H9 (cell line): ENCODE results near the gene FAM114A1. TPM values are rescaled to one million over a fixed set of nuclear protein-coding genes. Genes with fewer than 3 reads are reported as not detected.

Experiments
- DNase-seq: peaks from one replicate; pipeline ENCODE4 v3.0.0-alpha.2; 2017
- H2AFZ ChIP-seq: one replicate; pipeline ENCODE4 v1.6.1; 2013; ENCODE audit warnings: mild to moderate bottlenecking, low read length, control low read depth, moderate library complexity
- H2AK5ac ChIP-seq: 2 replicates; pipeline ENCODE4 v1.6.1; 2013; ENCODE audit warnings: low read length, control low read depth, mixed read lengths; ENCODE audit not compliant: insufficient read length
- H2BK120ac ChIP-seq: one replicate; pipeline ENCODE4 v1.6.1; 2013; ENCODE audit warnings: low read depth, mild to moderate bottlenecking, low read length, control low read depth, inconsistent platforms; ENCODE audit not compliant: poor library complexity, severe bottlenecking
- H2BK12ac ChIP-seq: 2 replicates; pipeline ENCODE4 v1.6.1; 2013; ENCODE audit warnings: low read length, control low read depth, mixed read lengths, low read depth; ENCODE audit not compliant: insufficient read length
- H2BK15ac ChIP-seq: 2 replicates; pipeline ENCODE4 v1.6.1; 2013; ENCODE audit warnings: low read depth, low read length, control low read depth
- H2BK20ac ChIP-seq: one replicate; pipeline ENCODE4 v1.6.1; 2013; ENCODE audit warnings: low read depth, mild to moderate bottlenecking, low read length, control low read depth, inconsistent platforms; ENCODE audit not compliant: poor library complexity, severe bottlenecking
- H2BK5ac ChIP-seq: 2 replicates; pipeline ENCODE4 v1.6.1; 2013; ENCODE audit warnings: low read length, control low read depth, mixed read lengths; ENCODE audit not compliant: insufficient read length
- H3K14ac ChIP-seq: 2 replicates; pipeline ENCODE4 v1.6.1; 2013; ENCODE audit warnings: low read length, control low read depth; ENCODE audit not compliant: insufficient read depth
- H3K18ac ChIP-seq: 2 replicates; pipeline ENCODE4 v1.6.1; 2013; ENCODE audit warnings: low read depth, mild to moderate bottlenecking, mixed read lengths, low read length, control low read depth; ENCODE audit not compliant: insufficient read length
- H3K23ac ChIP-seq: 2 replicates; pipeline ENCODE4 v1.6.1; 2013; ENCODE audit warnings: low read length, control low read depth, mixed read lengths, low read depth; ENCODE audit not compliant: insufficient read length
- H3K23me2 ChIP-seq: 2 replicates; pipeline ENCODE4 v1.6.1; 2013; ENCODE audit warnings: low read depth, mild to moderate bottlenecking, mixed read lengths, low read length, control low read depth; ENCODE audit not compliant: insufficient read length, poor library complexity, severe bottlenecking
- H3K27ac ChIP-seq: 2 replicates; pipeline ENCODE4 v1.5.1; 2013; ENCODE audit warnings: low read length, control low read depth, mixed read lengths, low read depth; ENCODE audit not compliant: insufficient read length
- H3K27me3 ChIP-seq: 2 replicates; pipeline ENCODE4 v1.6.1; 2013; ENCODE audit warnings: low read length, control low read depth, inconsistent platforms; ENCODE audit not compliant: insufficient read depth
- H3K4ac ChIP-seq: 2 replicates; pipeline ENCODE4 v1.6.1; 2013; ENCODE audit warnings: low read depth, mild to moderate bottlenecking, control low read depth, inconsistent platforms, low read length, moderate library complexity
- H3K4me1 ChIP-seq: 2 replicates; pipeline ENCODE4 v1.6.1; 2013; ENCODE audit warnings: low read length, control low read depth, inconsistent platforms; ENCODE audit not compliant: insufficient read depth
- H3K4me2 ChIP-seq: 2 replicates; pipeline ENCODE4 v1.6.1; 2013; ENCODE audit warnings: low read length, control low read depth, mixed read lengths; ENCODE audit not compliant: insufficient read length, insufficient read depth
- H3K56ac ChIP-seq: 2 replicates; pipeline ENCODE4 v1.6.1; 2013; ENCODE audit warnings: low read depth, mild to moderate bottlenecking, mixed read lengths, low read length, control low read depth; ENCODE audit not compliant: insufficient read length
- H3K79me1 ChIP-seq: 2 replicates; pipeline ENCODE4 v1.6.1; 2013; ENCODE audit warnings: low read depth, mild to moderate bottlenecking, moderate library complexity, low read length, control low read depth, inconsistent platforms; ENCODE audit not compliant: insufficient read depth, poor library complexity, severe bottlenecking
- H3K79me2 ChIP-seq: 2 replicates; pipeline ENCODE4 v1.6.1; 2013; ENCODE audit warnings: low read length, control low read depth, inconsistent platforms; ENCODE audit not compliant: insufficient read depth
- H3K9ac ChIP-seq: 2 replicates; pipeline ENCODE4 v1.6.1; 2013; ENCODE audit warnings: low read length, control low read depth, mixed read lengths; ENCODE audit not compliant: insufficient read length; ENCODE audit errors: extremely low read depth
- H3K9me3 ChIP-seq: one replicate; pipeline ENCODE4 v1.6.1; 2013; ENCODE audit warnings: low read depth, low read length, inconsistent platforms; ENCODE audit not compliant: control insufficient read depth
- H3T11ph ChIP-seq: one replicate; pipeline ENCODE4 v1.6.1; 2013; ENCODE audit warnings: mild to moderate bottlenecking, low read length, control low read depth, inconsistent platforms
- H4K20me1 ChIP-seq: one replicate; pipeline ENCODE4 v1.6.1; 2013; ENCODE audit not compliant: control insufficient read depth, insufficient read length, insufficient read depth
- H4K5ac ChIP-seq: 2 replicates; pipeline ENCODE4 v1.6.1; 2013; ENCODE audit warnings: low read depth, mild to moderate bottlenecking, mixed read lengths, low read length, control low read depth; ENCODE audit not compliant: insufficient read length
- H4K8ac ChIP-seq: replicated peaks from 2 replicates; pipeline ENCODE4 v1.6.1; 2013; ENCODE audit warnings: low read length, control low read depth, mixed read lengths, low read depth; ENCODE audit not compliant: insufficient read length
- H4K91ac ChIP-seq: 2 replicates; pipeline ENCODE4 v1.6.1; 2013; ENCODE audit warnings: low read depth, mild to moderate bottlenecking, moderate library complexity, mixed read lengths, low read length, control low read depth; ENCODE audit not compliant: insufficient read length
- H3K27ac Mint-ChIP-seq, 3 experiments: 2 replicates in 2 of 3; 3 replicates in 1 of 3; pipeline ENCODE4 v1.8.0; 2020 to 2021; ENCODE audit warnings: mixed read lengths in 3 of 3, mild to moderate bottlenecking in 1 of 3, moderate library complexity in 1 of 3
- H3K27me3 Mint-ChIP-seq: 2 replicates; pipeline ENCODE4 v1.8.0; 2021; ENCODE audit warnings: low read depth, mild to moderate bottlenecking, moderate library complexity, mixed read lengths
- H3K36me3 Mint-ChIP-seq, 3 experiments: 2 replicates in 2 of 3; 3 replicates in 1 of 3; pipeline ENCODE4 v1.8.0; 2020 to 2021; ENCODE audit warnings: low read depth in 3 of 3, mixed read lengths in 3 of 3; ENCODE audit not compliant: insufficient read depth in 1 of 3
- H3K4me1 Mint-ChIP-seq, 2 experiments: 2 replicates each; pipeline ENCODE4 v1.8.0; 2020; ENCODE audit warnings: mixed read lengths in 2 of 2
- H3K4me3 Mint-ChIP-seq, 2 experiments: 2 replicates in 1 of 2; 3 replicates in 1 of 2; pipeline ENCODE4 v1.8.0; 2020 to 2021; ENCODE audit warnings: mild to moderate bottlenecking in 2 of 2, mixed read lengths in 2 of 2, moderate library complexity in 1 of 2
- H3K9me3 Mint-ChIP-seq, 2 experiments: 2 replicates in 1 of 2; 3 replicates in 1 of 2; pipeline ENCODE4 v1.8.0; 2020; ENCODE audit warnings: mild to moderate bottlenecking in 2 of 2, mixed read lengths in 2 of 2, moderate library complexity in 1 of 2
- CTCF ChIP-seq: fragments of 200-600 bp; sonication (generic); conservative IDR thresholded peaks from 3 replicates; pipeline ENCODE4 v1.8.0; 2021; ENCODE audit warnings: antibody characterized with exemption, mild to moderate bottlenecking
- WGBS: extraction: QIAGEN DNeasy Blood & Tissue Kit; methylation state at CpG from one replicate; pipeline ENCODE4 v1.1.7; 2013; ENCODE audit warnings: missing lambda C conversion rate, low lambda C conversion rate, mixed read lengths; ENCODE audit not compliant: insufficient read length; ENCODE audit errors: extremely low coverage; 5-methylcytosine and 5-hydroxymethylcytosine counted together
- total RNA-seq: library from RNA; stranded (reverse); gene quantifications from 2 replicates; pipeline ENCODE4 v1.2.1, GENCODE V29; 2021

Gene FAM114A1
- total RNA-seq, 1 experiment from 2014 or later = 9.9 TPM

DNA sequence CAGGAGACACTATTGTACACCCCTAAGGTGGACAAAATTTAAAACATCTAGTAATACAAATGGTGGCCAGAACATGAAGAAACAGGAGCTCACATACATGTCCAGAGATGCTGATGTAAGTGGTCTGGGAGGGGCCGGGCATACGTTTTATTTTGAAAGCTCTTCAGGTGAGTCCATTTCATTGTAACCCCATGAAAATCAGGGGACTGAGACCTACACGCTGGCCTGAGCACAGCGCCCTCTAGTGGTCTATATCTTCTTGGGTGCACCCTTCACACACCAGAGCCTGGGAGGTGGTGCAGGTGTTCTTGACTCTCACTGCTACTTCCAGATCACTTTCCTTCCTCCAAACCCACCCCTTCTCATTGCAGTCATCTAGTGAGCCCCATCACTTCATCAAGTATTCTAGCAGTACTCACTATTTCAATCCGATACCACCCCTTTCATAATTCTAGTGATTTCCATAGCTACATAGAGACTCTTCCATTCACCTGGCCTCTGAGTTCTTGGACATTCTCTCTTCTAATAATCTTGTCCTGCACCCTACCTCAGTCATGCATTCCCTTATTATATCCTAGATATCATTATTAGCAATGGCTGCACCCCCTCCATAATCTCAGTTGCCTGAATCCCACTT, 6.7 kb upstream of the FAM114A1 start:
- H3K4me1 ChIP-seq = no peaks in the 10 kb centered on the region; the same call in 1 of the 2 replicates
- DNase-seq = peak; percentile 77
- peak; percentile 93 for TF ChIP-seq CTCF
- H3K79me1 ChIP-seq = no peaks in the 10 kb centered on the region
- H2BK20ac ChIP-seq = no peak overlapping the region
- Mint-ChIP-seq H3K4me3 (no peak overlapping the region), H3K4me1 (peaks cover 19 to 24% of the 10 kb centered on the region in 2 experiments), H3K36me3 (no peaks in the 10 kb centered on the region), H3K27ac (no peak overlapping the region), H3K9me3 (no peaks in the 10 kb centered on the region), H3K27me3 (peaks cover 2% of the 10 kb centered on the region; the same call in 1 of the 2 replicates)
- H3K23ac ChIP-seq = no peak overlapping the region
- H2AK5ac ChIP-seq = no peak overlapping the region
- no peak overlapping the region for H2BK12ac ChIP-seq
- no CpG with 5 or more reads among the region's 5 CpGs for whole genome bisulfite sequencing
- H3K27me3 ChIP-seq = no peaks in the 10 kb centered on the region
- no peak overlapping the region for H3K4ac ChIP-seq
- no peak overlapping the region for H3K18ac ChIP-seq
- no peak overlapping the region for H3T11ph ChIP-seq
- no peak overlapping the region for H3K9ac ChIP-seq
- no peaks in the 10 kb centered on the region for H3K23me2 ChIP-seq
- H3K79me2 ChIP-seq = no peaks in the 10 kb centered on the region
- no peak overlapping the region for H4K91ac ChIP-seq
- no peaks in the 10 kb centered on the region for H3K9me3 ChIP-seq
- H3K4me2 ChIP-seq = no peak overlapping the region
- no peak overlapping the region for H4K5ac ChIP-seq
- H3K56ac ChIP-seq = no peak overlapping the region
- no peak overlapping the region for H2BK120ac ChIP-seq
- no peak overlapping the region for H2BK15ac ChIP-seq
- no peak overlapping the region for H3K14ac ChIP-seq
- H4K8ac ChIP-seq = no peak overlapping the region
- no peak overlapping the region for H3K27ac ChIP-seq
- no peaks in the 10 kb centered on the region for H4K20me1 ChIP-seq
- no peak overlapping the region for H2BK5ac ChIP-seq
- H2AFZ ChIP-seq = no peak overlapping the region
